HepG2 (cell line): Measurements from ENCODE around the gene G6PC3. TPM values are rescaled to one million over a fixed set of nuclear protein-coding genes. Genes with fewer than 3 reads are reported as not detected.

Source experiments
- ATF2 ChIP-seq: sonication (generic); formaldehyde crosslinking; IDR thresholded peaks from 2 replicates; pipeline ENCODE4 v1.4.0; 2020; ENCODE audit warnings: missing genetic modification reagents
- EEA1 ChIP-seq: sonication (generic); formaldehyde crosslinking; IDR thresholded peaks from 2 replicates; pipeline ENCODE4 v1.5.1; 2020; ENCODE audit warnings: mild to moderate bottlenecking, missing genetic modification reagents, borderline replicate concordance
- KAT2B ChIP-seq: fragments of 150-350 bp; IDR thresholded peaks from 2 replicates; pipeline ENCODE4 v1.6.1; 2014; ENCODE audit warnings: low read depth, low read length, borderline replicate concordance
- LCORL ChIP-seq, 2 experiments: fragments of 450-650 bp in 1 of 2; sonication (generic) in 1 of 2; formaldehyde crosslinking in 1 of 2; IDR thresholded peaks; 2 replicates each; pipeline versions ENCODE4 v1.5.0 to v1.6.1; 2017 to 2020; ENCODE audit warnings: antibody characterized with exemption in 1 of 2, missing genetic modification reagents in 1 of 2
- MTF2 ChIP-seq: sonication (generic); formaldehyde crosslinking; IDR thresholded peaks from 2 replicates; pipeline ENCODE4 v1.5.0; 2020; ENCODE audit warnings: missing genetic modification reagents, borderline replicate concordance
- SMARCE1 ChIP-seq: fragments of 450-650 bp; IDR thresholded peaks from 2 replicates; pipeline ENCODE4 v1.6.1; 2017; ENCODE audit warnings: borderline replicate concordance
- SP4 ChIP-seq: sonication (generic); formaldehyde crosslinking; IDR thresholded peaks from 2 replicates; pipeline ENCODE4 v1.8.1; 2023; ENCODE audit warnings: mild to moderate bottlenecking, missing genetic modification reagents
- TCF12 ChIP-seq, 2 experiments: fragments of 450-650 bp in 1 of 2; sonication (generic) in 1 of 2; formaldehyde crosslinking in 1 of 2; IDR thresholded peaks; 2 replicates each; pipeline versions ENCODE4 v1.6.1 to v1.8.0; 2017 to 2022; ENCODE audit warnings: antibody characterized with exemption in 1 of 2, mild to moderate bottlenecking in 1 of 2, missing genetic modification reagents in 1 of 2, moderate library complexity in 1 of 2
- TRAFD1 ChIP-seq: sonication (generic); formaldehyde crosslinking; IDR thresholded peaks from 2 replicates; pipeline ENCODE4 v1.5.1; 2020; ENCODE audit warnings: missing genetic modification reagents, mild to moderate bottlenecking, borderline replicate concordance
- TSC22D2 ChIP-seq: sonication (generic); formaldehyde crosslinking; IDR thresholded peaks from 2 replicates; pipeline ENCODE4 v1.5.1; 2020; ENCODE audit warnings: missing genetic modification reagents, mild to moderate bottlenecking, borderline replicate concordance
- ZBTB37 ChIP-seq: sonication (generic); formaldehyde crosslinking; IDR thresholded peaks from 2 replicates; pipeline ENCODE4 v1.4.0; 2020; ENCODE audit warnings: mild to moderate bottlenecking, missing genetic modification reagents
- ZKSCAN5 ChIP-seq: sonication (generic); formaldehyde crosslinking; IDR thresholded peaks from 2 replicates; pipeline ENCODE4 v1.5.1; 2020; ENCODE audit warnings: mild to moderate bottlenecking, missing genetic modification reagents
- ZNF263 ChIP-seq: sonication (generic); formaldehyde crosslinking; IDR thresholded peaks from 2 replicates; pipeline ENCODE4 v1.4.0; 2020; ENCODE audit warnings: missing genetic modification reagents
- ZNF281 ChIP-seq: sonication (generic); formaldehyde crosslinking; IDR thresholded peaks from 2 replicates; pipeline ENCODE4 v1.4.0; 2020; ENCODE audit warnings: missing genetic modification reagents, borderline replicate concordance
- ZNF441 ChIP-seq: sonication (generic); formaldehyde crosslinking; IDR thresholded peaks from 2 replicates; pipeline ENCODE4 v1.7.0; 2021; ENCODE audit warnings: missing genetic modification reagents, borderline replicate concordance
- ZNF446 ChIP-seq: sonication (generic); formaldehyde crosslinking; IDR thresholded peaks from 2 replicates; pipeline ENCODE4 v1.5.0; 2020; ENCODE audit warnings: mild to moderate bottlenecking, missing genetic modification reagents
- ZNF512B ChIP-seq: sonication (generic); formaldehyde crosslinking; IDR thresholded peaks from 2 replicates; pipeline ENCODE4 v1.5.1; 2020; ENCODE audit warnings: missing genetic modification reagents, mild to moderate bottlenecking, borderline replicate concordance
- polyA plus RNA-seq, 8 experiments: library from polyadenylated mRNA; depleted of rRNA in 3 of 8; stranded (reverse) in 7 of 8; unstranded in 1 of 8; fragments of >200 nt; fragmentation: Illumina TruSeq in 4 of 8; extraction: Trizol in 4 of 8; gene quantifications; 2 replicates each; pipeline versions ENCODE4 v1.2.1 to v1.2.3, GENCODE V29; 2011 to 2016; ENCODE audit warnings: low read depth in 4 of 8, missing spikeins in 1 of 8, mixed read lengths in 1 of 8; ENCODE audit not compliant: insufficient read depth in 1 of 8
- total RNA-seq, 5 experiments: library from RNA; depleted of rRNA; stranded (reverse); fragments of >200 nt; fragmentation: Illumina TruSeq; extraction: Trizol; gene quantifications; 2 replicates each; pipeline ENCODE4 v1.2.3, GENCODE V29; 2016; ENCODE audit warnings: low read depth in 1 of 5

Gene G6PC3
- total and polyA plus RNA-seq, 2 of the 13 experiments (the other 11 are each of a cell fraction or from before 2014, with no cell fraction given): 38.5 to 75.8 TPM

GRCh38 chr17:44070455-44071197 is at the start of gene G6PC3 (continued):
- peak; percentile 96 for TF ChIP-seq ATF2 (CRISPR knock-in tag)
- TF ChIP-seq SMARCE1: no peak
- no peak for TF ChIP-seq TCF12 (IDR thresholded peaks at IDR 0.05)
- 0 out of 2 replicates have a peak, but pooled peaks have one; percentile 53 for TF ChIP-seq TCF12 (CRISPR knock-in tag; IDR thresholded peaks at IDR 0.05)
- 0 out of 2 replicates have a peak, but pooled peaks have one; percentile 59 for TF ChIP-seq ZKSCAN5 (CRISPR knock-in tag)
- peak; percentile 39; the same call in 1 of the 2 replicates for TF ChIP-seq TSC22D2 (CRISPR knock-in tag)
- TF ChIP-seq ZNF281 (CRISPR knock-in tag): peak; percentile 73; the same call in 1 of the 2 replicates
- TF ChIP-seq EEA1 (CRISPR knock-in tag): no peak
- TF ChIP-seq MTF2: no peak
- peak; percentile 53; the same call in 1 of the 2 replicates for TF ChIP-seq ZNF263 (CRISPR knock-in tag)
- TF ChIP-seq ZNF446 (CRISPR knock-in tag): peak; percentile 85
- no peak for TF ChIP-seq ZBTB37 (CRISPR knock-in tag)
- peak; percentile 92 for TF ChIP-seq SP4 (CRISPR knock-in tag)
- peak; percentile 93; the same call in 1 of the 2 replicates for TF ChIP-seq TRAFD1 (CRISPR knock-in tag)
- TF ChIP-seq ZNF512B (CRISPR knock-in tag): no peak
- peak; percentile 97 for TF ChIP-seq ZNF441 (CRISPR knock-in tag)
- no peak for TF ChIP-seq LCORL (IDR thresholded peaks at IDR 0.05)
- TF ChIP-seq LCORL (CRISPR knock-in tag; IDR thresholded peaks at IDR 0.05): peak; percentile 82
- no peak for TF ChIP-seq KAT2B
